GM23338 (cell line): ENCODE data around the gene FOXJ2. TPM values are rescaled to one million over a fixed set of nuclear protein-coding genes. Genes with fewer than 3 reads are reported as not detected.

Experiments
- ATAC-seq: fragments of 200-7000 bp; cut with Tn5 transposase; 3 replicates; pipeline ENCODE4 v1.9.1; 2020
- DNase-seq: peaks from one replicate; pipeline ENCODE4 v3.0.0-alpha.2; 2015; ENCODE audit warnings: low spot score
- H2AFZ ChIP-seq: fragments of 200-600 bp; sonication (generic); 2 replicates; pipeline ENCODE4 v1.8.0; 2016; ENCODE audit warnings: antibody characterized with exemption, mild to moderate bottlenecking, moderate library complexity
- H3F3A ChIP-seq: fragments of 200-600 bp; sonication (generic); replicated peaks from 2 replicates; pipeline ENCODE4 v1.8.0; 2017; ENCODE audit warnings: antibody characterized with exemption, mixed run types, low read depth
- H3K27ac ChIP-seq: fragments of 200-600 bp; sonication (generic); 2 replicates; pipeline ENCODE4 v1.6.1; 2016; ENCODE audit warnings: low read depth
- H3K27me3 ChIP-seq: fragments of 200-600 bp; sonication (generic); 2 replicates; pipeline ENCODE4 v1.8.0; 2016; ENCODE audit warnings: mild to moderate bottlenecking, mixed run types, moderate library complexity; ENCODE audit not compliant: insufficient read depth
- H3K36me3 ChIP-seq: fragments of 200-600 bp; sonication (generic); 2 replicates; pipeline ENCODE4 v1.8.0; 2016; ENCODE audit warnings: mild to moderate bottlenecking; ENCODE audit not compliant: insufficient read depth
- H3K4me1 ChIP-seq: fragments of 200-600 bp; sonication (generic); 2 replicates; pipeline ENCODE4 v1.8.0; 2016; ENCODE audit warnings: mild to moderate bottlenecking, moderate library complexity; ENCODE audit not compliant: insufficient read depth
- H3K4me2 ChIP-seq: fragments of 200-600 bp; sonication (generic); 2 replicates; pipeline ENCODE4 v1.7.1; 2017; ENCODE audit warnings: mixed run types
- H3K4me3 ChIP-seq: fragments of 200-600 bp; sonication (generic); 2 replicates; pipeline ENCODE4 v1.6.1; 2016; ENCODE audit warnings: mixed run types
- H3K79me2 ChIP-seq: fragments of 200-600 bp; sonication (generic); replicated peaks from 2 replicates; pipeline ENCODE4 v1.8.0; 2017; ENCODE audit warnings: mild to moderate bottlenecking; ENCODE audit not compliant: insufficient read depth
- H3K9me2 ChIP-seq: fragments of 200-600 bp; sonication (generic); 2 replicates; pipeline ENCODE4 v1.8.0; 2017; ENCODE audit not compliant: insufficient read depth
- H4K20me1 ChIP-seq: fragments of 200-600 bp; sonication (generic); replicated peaks from 2 replicates; pipeline ENCODE4 v1.8.0; 2017; ENCODE audit warnings: mild to moderate bottlenecking; ENCODE audit not compliant: insufficient read depth
- H3K27ac Mint-ChIP-seq: 2 replicates; pipeline ENCODE4 v1.8.0; 2020; ENCODE audit warnings: inconsistent platforms, mild to moderate bottlenecking, moderate library complexity, mixed read lengths
- H3K27me3 Mint-ChIP-seq: 3 replicates; pipeline ENCODE4 v1.8.0; 2022; ENCODE audit warnings: low read depth, mild to moderate bottlenecking, moderate library complexity, mixed read lengths, inconsistent platforms; ENCODE audit not compliant: insufficient read depth, poor library complexity
- H3K36me3 Mint-ChIP-seq: 3 replicates; pipeline ENCODE4 v1.8.0; 2021; ENCODE audit warnings: low read depth, mild to moderate bottlenecking, inconsistent platforms, moderate library complexity, mixed read lengths
- H3K4me1 Mint-ChIP-seq: 3 replicates; pipeline ENCODE4 v1.8.0; 2020; ENCODE audit warnings: mild to moderate bottlenecking, inconsistent platforms, mixed read lengths
- H3K4me3 Mint-ChIP-seq: 3 replicates; pipeline ENCODE4 v1.8.0; 2021; ENCODE audit warnings: moderate library complexity, mild to moderate bottlenecking, inconsistent platforms, mixed read lengths
- H3K9me3 Mint-ChIP-seq: 3 replicates; pipeline ENCODE4 v1.8.0; 2020; ENCODE audit warnings: moderate library complexity, mild to moderate bottlenecking, inconsistent platforms, mixed read lengths
- EZH2 ChIP-seq: fragments of 200-600 bp; sonication (generic); IDR thresholded peaks from one replicate; pipeline ENCODE4 v1.8.0; 2017; ENCODE audit warnings: antibody characterized with exemption, mild to moderate bottlenecking, low read depth; ENCODE audit not compliant: unreplicated experiment
- EZH2phosphoT487 ChIP-seq: fragments of 200-600 bp; sonication (generic); IDR thresholded peaks from one replicate; pipeline ENCODE4 v1.8.1; 2018; ENCODE audit warnings: antibody characterized with exemption; ENCODE audit not compliant: unreplicated experiment
- JUNB ChIP-seq: IDR thresholded peaks from one replicate; pipeline ENCODE4 v1.6.1; 2016; ENCODE audit warnings: antibody characterized with exemption; ENCODE audit not compliant: unreplicated experiment
- NANOG ChIP-seq: IDR thresholded peaks from 2 replicates; pipeline ENCODE4 v1.6.1; 2016; ENCODE audit warnings: antibody characterized with exemption, borderline replicate concordance
- POLR2AphosphoS5 ChIP-seq: IDR thresholded peaks from 2 replicates; pipeline ENCODE4 v1.6.1; 2016; ENCODE audit warnings: antibody characterized with exemption, low read depth
- STAT1 ChIP-seq: IDR thresholded peaks from one replicate; pipeline ENCODE4 v1.6.1; 2016; ENCODE audit warnings: antibody characterized with exemption; ENCODE audit not compliant: unreplicated experiment
- ZNF331 ChIP-seq: fragments of 250-450 bp; sonication (Bioruptor Pico); IDR thresholded peaks from 2 replicates; pipeline ENCODE4 v1.5.0; 2020; ENCODE audit warnings: low read depth, mild to moderate bottlenecking, moderate library complexity
- polyA plus RNA-seq: library from polyadenylated mRNA; unstranded; fragments of >200 nt; fragmentation: Nextera tagmentation; extraction: Ambion mirVana; gene quantifications from 2 replicates; pipeline ENCODE4 v1.2.1, GENCODE V29; 2016
- total RNA-seq: library from RNA; depleted of rRNA; stranded (reverse); fragments of >200 nt; shearing (Covaris generic); gene quantifications from 2 replicates; pipeline ENCODE4 v1.2.3, GENCODE V29; 2014
- TF ChIP-seq, protein P1 (sequence below): IDR thresholded peaks from 2 replicates; pipeline ENCODE4 v1.6.1; 2016; ENCODE audit warnings: antibody characterized with exemption
- TF ChIP-seq, protein P2 (sequence below): fragments of 250-450 bp; sonication (Bioruptor Pico); IDR thresholded peaks from 2 replicates; pipeline ENCODE4 v1.5.0; 2020; ENCODE audit warnings: mild to moderate bottlenecking, moderate library complexity
- TF ChIP-seq, protein P3 (sequence below): IDR thresholded peaks from one replicate; pipeline ENCODE4 v1.6.1; 2018; ENCODE audit warnings: antibody characterized with exemption; ENCODE audit not compliant: unreplicated experiment

The FOXJ2 gene
- total and polyA plus RNA-seq, 2 experiments from 2014 or later: 4.9 to 10.4 TPM

DNA sequence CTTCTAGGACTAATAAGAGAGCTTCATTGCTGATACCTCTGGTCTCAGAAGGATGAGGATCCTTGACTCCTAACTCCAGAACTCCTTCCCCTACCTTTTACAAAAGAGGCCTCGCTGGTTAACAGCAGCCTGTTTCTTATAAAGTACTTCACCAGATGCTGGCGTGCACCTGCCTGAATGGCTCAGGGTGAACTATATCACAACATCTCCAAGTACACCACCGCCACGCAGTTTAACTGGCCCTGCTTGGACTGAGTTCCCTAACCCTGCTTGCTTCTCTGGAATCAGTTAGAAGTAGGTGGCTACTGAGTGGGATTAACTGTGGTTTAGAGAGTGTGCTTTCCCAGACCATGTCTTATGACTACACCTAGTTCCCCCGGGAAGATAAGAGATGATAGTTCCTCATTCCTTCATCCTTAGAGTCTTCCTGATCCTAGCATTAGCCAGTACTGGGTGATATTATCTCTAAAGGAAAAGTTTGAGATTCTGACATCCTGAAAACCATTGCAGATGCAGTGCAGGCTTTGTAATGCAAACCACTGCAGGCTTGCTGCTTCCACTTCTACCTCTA, 3.0 kb downstream of the FOXJ2 start:
- Histone ChIP-seq H2AFZ (no peak overlapping the region), H3K4me2 (peak overlapping the region; percentile 99), H3K27ac (no peak overlapping the region), H3K36me3 (0 out of 2 replicates have a peak, but pooled peaks cover 8% of the 10 kb centered on the region), H4K20me1 (0 out of 2 replicates have a peak, but pooled peaks cover 4% of the 10 kb centered on the region), H3F3A (peaks cover 17% of the 10 kb centered on the region; the same call in 1 of the 2 replicates), H3K27me3 (no peaks in the 10 kb centered on the region), H3K4me1 (peaks cover 68% of the 10 kb centered on the region), H3K4me3 (peak overlapping the region; percentile 88), H3K9me2 (no peaks in the 10 kb centered on the region), H3K79me2 (peaks cover 18% of the 10 kb centered on the region)
- H3K4me3 Mint-ChIP-seq: no peak overlapping the region; the same call in 2 of the 3 replicates
- ATAC-seq: no peak
- no peak for TF ChIP-seq JUNB
- H3K4me1 Mint-ChIP-seq: peaks cover 59% of the 10 kb centered on the region
- DNase-seq: no peak
- no peaks in the 10 kb centered on the region for H3K36me3 Mint-ChIP-seq
- no peak overlapping the region for H3K27ac Mint-ChIP-seq
- peaks cover 2% of the 10 kb centered on the region for H3K27me3 Mint-ChIP-seq
- no peaks in the 10 kb centered on the region for H3K9me3 Mint-ChIP-seq

DNA sequence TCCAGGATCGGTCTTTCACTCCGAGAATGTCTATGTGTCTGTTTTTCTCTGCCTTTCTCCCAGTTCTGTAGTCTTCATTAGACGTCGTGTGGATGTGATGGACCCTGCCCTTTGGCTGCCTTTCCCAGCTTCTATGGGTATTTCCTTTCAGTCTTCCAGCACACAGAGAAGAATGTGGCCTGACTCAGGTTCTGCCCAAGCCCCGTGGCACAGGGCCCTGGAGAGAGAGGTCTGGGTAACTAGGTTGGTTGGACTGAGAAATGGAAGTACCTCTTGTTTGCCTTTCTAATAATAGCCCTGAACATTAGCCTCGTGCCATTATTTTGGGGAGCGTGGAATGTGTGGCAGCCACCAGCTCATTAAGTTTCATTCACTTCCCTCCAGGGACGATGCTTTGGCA, 3.8 kb downstream of the FOXJ2 start:
- Histone ChIP-seq H3K79me2 (peaks cover 18% of the 10 kb centered on the region), H3K9me2 (no peaks in the 10 kb centered on the region), H2AFZ (no peak overlapping the region), H3K4me3 (no peak overlapping the region), H3K36me3 (0 out of 2 replicates have a peak, but pooled peaks cover 12% of the 10 kb centered on the region), H3K4me2 (peak overlapping the region; percentile 99; the same call in 1 of the 2 replicates), H3K4me1 (peaks cover 68% of the 10 kb centered on the region), H4K20me1 (0 out of 2 replicates have a peak, but pooled peaks cover 4% of the 10 kb centered on the region), H3K27ac (no peak overlapping the region), H3F3A (peaks cover 21% of the 10 kb centered on the region; the same call in 1 of the 2 replicates), H3K27me3 (no peaks in the 10 kb centered on the region)
- Mint-ChIP-seq H3K4me3 (no peak overlapping the region; the same call in 2 of the 3 replicates), H3K4me1 (peaks cover 59% of the 10 kb centered on the region), H3K27me3 (peaks cover 2% of the 10 kb centered on the region), H3K36me3 (no peaks in the 10 kb centered on the region), H3K9me3 (no peaks in the 10 kb centered on the region), H3K27ac (no peak overlapping the region)
- DNase-seq (no peak), ATAC-seq (no peak)
- no peak for TF ChIP-seq EZH2
- TF ChIP-seq NANOG: no peak
- TF ChIP-seq ZNF331: no peak
- TF ChIP-seq, protein P1, sequence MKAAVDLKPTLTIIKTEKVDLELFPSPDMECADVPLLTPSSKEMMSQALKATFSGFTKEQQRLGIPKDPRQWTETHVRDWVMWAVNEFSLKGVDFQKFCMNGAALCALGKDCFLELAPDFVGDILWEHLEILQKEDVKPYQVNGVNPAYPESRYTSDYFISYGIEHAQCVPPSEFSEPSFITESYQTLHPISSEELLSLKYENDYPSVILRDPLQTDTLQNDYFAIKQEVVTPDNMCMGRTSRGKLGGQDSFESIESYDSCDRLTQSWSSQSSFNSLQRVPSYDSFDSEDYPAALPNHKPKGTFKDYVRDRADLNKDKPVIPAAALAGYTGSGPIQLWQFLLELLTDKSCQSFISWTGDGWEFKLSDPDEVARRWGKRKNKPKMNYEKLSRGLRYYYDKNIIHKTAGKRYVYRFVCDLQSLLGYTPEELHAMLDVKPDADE: no peak
- no peak for TF ChIP-seq EZH2phosphoT487
- no peak for TF ChIP-seq JUNB
- no peak for TF ChIP-seq POLR2AphosphoS5
- TF ChIP-seq, protein P2, sequence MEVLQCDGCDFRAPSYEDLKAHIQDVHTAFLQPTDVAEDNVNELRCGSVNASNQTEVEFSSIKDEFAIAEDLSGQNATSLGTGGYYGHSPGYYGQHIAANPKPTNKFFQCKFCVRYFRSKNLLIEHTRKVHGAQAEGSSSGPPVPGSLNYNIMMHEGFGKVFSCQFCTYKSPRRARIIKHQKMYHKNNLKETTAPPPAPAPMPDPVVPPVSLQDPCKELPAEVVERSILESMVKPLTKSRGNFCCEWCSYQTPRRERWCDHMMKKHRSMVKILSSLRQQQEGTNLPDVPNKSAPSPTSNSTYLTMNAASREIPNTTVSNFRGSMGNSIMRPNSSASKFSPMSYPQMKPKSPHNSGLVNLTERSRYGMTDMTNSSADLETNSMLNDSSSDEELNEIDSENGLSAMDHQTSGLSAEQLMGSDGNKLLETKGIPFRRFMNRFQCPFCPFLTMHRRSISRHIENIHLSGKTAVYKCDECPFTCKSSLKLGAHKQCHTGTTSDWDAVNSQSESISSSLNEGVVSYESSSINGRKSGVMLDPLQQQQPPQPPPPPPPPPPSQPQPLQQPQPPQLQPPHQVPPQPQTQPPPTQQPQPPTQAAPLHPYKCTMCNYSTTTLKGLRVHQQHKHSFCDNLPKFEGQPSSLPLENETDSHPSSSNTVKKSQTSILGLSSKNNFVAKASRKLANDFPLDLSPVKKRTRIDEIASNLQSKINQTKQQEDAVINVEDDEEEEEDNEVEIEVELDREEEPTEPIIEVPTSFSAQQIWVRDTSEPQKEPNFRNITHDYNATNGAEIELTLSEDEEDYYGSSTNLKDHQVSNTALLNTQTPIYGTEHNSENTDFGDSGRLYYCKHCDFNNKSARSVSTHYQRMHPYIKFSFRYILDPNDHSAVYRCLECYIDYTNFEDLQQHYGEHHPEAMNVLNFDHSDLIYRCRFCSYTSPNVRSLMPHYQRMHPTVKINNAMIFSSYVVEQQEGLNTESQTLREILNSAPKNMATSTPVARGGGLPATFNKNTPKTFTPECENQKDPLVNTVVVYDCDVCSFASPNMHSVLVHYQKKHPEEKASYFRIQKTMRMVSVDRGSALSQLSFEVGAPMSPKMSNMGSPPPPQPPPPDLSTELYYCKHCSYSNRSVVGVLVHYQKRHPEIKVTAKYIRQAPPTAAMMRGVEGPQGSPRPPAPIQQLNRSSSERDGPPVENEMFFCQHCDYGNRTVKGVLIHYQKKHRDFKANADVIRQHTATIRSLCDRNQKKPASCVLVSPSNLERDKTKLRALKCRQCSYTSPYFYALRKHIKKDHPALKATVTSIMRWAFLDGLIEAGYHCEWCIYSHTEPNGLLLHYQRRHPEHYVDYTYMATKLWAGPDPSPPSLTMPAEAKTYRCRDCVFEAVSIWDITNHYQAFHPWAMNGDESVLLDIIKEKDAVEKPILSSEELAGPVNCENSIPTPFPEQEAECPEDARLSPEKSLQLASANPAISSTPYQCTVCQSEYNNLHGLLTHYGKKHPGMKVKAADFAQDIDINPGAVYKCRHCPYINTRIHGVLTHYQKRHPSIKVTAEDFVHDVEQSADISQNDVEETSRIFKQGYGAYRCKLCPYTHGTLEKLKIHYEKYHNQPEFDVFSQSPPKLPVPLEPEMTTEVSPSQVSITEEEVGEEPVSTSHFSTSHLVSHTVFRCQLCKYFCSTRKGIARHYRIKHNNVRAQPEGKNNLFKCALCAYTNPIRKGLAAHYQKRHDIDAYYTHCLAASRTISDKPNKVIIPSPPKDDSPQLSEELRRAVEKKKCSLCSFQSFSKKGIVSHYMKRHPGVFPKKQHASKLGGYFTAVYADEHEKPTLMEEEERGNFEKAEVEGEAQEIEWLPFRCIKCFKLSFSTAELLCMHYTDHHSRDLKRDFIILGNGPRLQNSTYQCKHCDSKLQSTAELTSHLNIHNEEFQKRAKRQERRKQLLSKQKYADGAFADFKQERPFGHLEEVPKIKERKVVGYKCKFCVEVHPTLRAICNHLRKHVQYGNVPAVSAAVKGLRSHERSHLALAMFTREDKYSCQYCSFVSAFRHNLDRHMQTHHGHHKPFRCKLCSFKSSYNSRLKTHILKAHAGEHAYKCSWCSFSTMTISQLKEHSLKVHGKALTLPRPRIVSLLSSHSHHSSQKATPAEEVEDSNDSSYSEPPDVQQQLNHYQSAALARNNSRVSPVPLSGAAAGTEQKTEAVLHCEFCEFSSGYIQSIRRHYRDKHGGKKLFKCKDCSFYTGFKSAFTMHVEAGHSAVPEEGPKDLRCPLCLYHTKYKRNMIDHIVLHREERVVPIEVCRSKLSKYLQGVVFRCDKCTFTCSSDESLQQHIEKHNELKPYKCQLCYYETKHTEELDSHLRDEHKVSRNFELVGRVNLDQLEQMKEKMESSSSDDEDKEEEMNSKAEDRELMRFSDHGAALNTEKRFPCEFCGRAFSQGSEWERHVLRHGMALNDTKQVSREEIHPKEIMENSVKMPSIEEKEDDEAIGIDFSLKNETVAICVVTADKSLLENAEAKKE: no peak
- TF ChIP-seq STAT1: no peak
- TF ChIP-seq, protein P3, sequence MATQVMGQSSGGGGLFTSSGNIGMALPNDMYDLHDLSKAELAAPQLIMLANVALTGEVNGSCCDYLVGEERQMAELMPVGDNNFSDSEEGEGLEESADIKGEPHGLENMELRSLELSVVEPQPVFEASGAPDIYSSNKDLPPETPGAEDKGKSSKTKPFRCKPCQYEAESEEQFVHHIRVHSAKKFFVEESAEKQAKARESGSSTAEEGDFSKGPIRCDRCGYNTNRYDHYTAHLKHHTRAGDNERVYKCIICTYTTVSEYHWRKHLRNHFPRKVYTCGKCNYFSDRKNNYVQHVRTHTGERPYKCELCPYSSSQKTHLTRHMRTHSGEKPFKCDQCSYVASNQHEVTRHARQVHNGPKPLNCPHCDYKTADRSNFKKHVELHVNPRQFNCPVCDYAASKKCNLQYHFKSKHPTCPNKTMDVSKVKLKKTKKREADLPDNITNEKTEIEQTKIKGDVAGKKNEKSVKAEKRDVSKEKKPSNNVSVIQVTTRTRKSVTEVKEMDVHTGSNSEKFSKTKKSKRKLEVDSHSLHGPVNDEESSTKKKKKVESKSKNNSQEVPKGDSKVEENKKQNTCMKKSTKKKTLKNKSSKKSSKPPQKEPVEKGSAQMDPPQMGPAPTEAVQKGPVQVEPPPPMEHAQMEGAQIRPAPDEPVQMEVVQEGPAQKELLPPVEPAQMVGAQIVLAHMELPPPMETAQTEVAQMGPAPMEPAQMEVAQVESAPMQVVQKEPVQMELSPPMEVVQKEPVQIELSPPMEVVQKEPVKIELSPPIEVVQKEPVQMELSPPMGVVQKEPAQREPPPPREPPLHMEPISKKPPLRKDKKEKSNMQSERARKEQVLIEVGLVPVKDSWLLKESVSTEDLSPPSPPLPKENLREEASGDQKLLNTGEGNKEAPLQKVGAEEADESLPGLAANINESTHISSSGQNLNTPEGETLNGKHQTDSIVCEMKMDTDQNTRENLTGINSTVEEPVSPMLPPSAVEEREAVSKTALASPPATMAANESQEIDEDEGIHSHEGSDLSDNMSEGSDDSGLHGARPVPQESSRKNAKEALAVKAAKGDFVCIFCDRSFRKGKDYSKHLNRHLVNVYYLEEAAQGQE: no peak
